ENCODE data around the gene RAP1A. TPM values are rescaled to one million over a fixed set of nuclear protein-coding genes. Genes with fewer than 3 reads are reported as not detected.

Gene RAP1A
- total RNA-seq, 4 donors from 2014 or later = 49.4 to 72.1 (median 57.9) TPM

GRCh38 chr1:111751906-111752575 lies 132.5 kb downstream of the RAP1A start:
- peaks cover 8 to 14% of the 10 kb centered on the region in 2 donors for H3K4me1 ChIP-seq
- in situ Hi-C loops (cut with MboI; ENCODE audit: low sequenced_read_pairs in 4 of 4) = loop anchor here in 2 of 4 donors (5.0 to 25.0 kb wide), 2 partner anchors 35 to 615 kb away; partner anchors contain the start of genes CEPT1 (in 2 of the 2) and DRAM2 (in 2 of the 2)
- DNase-seq (no peak), ATAC-seq (no peak)
- intact Hi-C loops (cut with DNase I; ENCODE audit: low total_unique reads) = no loop called here
- TF ChIP-seq CTCF (IDR thresholded peaks at IDR 0.05 in 4 of 5, conservative IDR thresholded peaks at IDR 0.05 in 1 of 5) = no peak
- no peak for TF ChIP-seq POLR2A (IDR thresholded peaks at IDR 0.05)
- no peaks in the 10 kb centered on the region for H3K36me3 ChIP-seq
- H3K9me3 ChIP-seq = no peaks in the 10 kb centered on the region
- no peak overlapping the region for H3K4me3 ChIP-seq
- H3K27ac ChIP-seq = no peak overlapping the region
- H3K27me3 ChIP-seq = no peaks in the 10 kb centered on the region

- DNase-seq = no peak
- Histone ChIP-seq H3K4me1 (peaks cover 8 to 18% of the 10 kb centered on the region in 2 donors), H3K36me3 (peaks cover 0 to 9% of the 10 kb centered on the region in 2 donors), H3K27ac (peak overlapping the region; percentile 91 to 96 (median 92)), H3K9me3 (no peaks in the 10 kb centered on the region), H3K27me3 (no peaks in the 10 kb centered on the region), H3K4me3 (peak overlapping the region; percentile 81 to 99 (median 92))
- in situ Hi-C loops (cut with MboI; ENCODE audit: low sequenced_read_pairs in 4 of 4) = loop anchor here in 3 of 4 donors (5.0 to 25.0 kb wide), 2 partner anchors 38 to 618 kb away; partner anchors contain the start of genes CEPT1 (in 2 of the 3) and DRAM2 (in 2 of the 3)
- no peak for TF ChIP-seq POLR2A (IDR thresholded peaks at IDR 0.05)
- ATAC-seq = peak; percentile 13 to 15
- intact Hi-C loops (cut with DNase I; ENCODE audit: low total_unique reads) = loop anchor here (1.0 to 5.0 kb wide), 5 partner anchors 15 to 306 kb away; partner anchors contain the start of genes ATP5PB and WDR77
These were observed 135.4 kb downstream of the RAP1A start for GRCh38 chr1:111754984-111755330.

- Histone ChIP-seq H3K27ac (peak within 1 kb of the TSS; percentile 91 to 96 (median 92)), H3K9me3 (no peaks in the 10 kb centered on the region), H3K4me1 (peaks cover 8 to 18% of the 10 kb centered on the region in 2 donors), H3K27me3 (no peaks in the 10 kb centered on the region), H3K4me3 (peak within 1 kb of the TSS; percentile 81 to 99 (median 92)), H3K36me3 (peaks cover 0 to 14% of the 10 kb centered on the region in 2 donors)
- TF ChIP-seq CTCF (IDR thresholded peaks at IDR 0.05 in 4 of 5, conservative IDR thresholded peaks at IDR 0.05 in 1 of 5) = peak; percentile 80 to 99 (median 98)
- TF ChIP-seq POLR2A (IDR thresholded peaks at IDR 0.05) = peak; percentile 39 to 52
- intact Hi-C loops (cut with DNase I; ENCODE audit: low total_unique reads) = loop anchor here (1.0 to 5.0 kb wide), 6 partner anchors 13 to 306 kb away; partner anchors contain the start of genes ATP5PB and WDR77
- DNase-seq (peak; percentile 89), ATAC-seq (peak; percentile 94 to 95)
- in situ Hi-C loops (cut with MboI; ENCODE audit: low sequenced_read_pairs in 4 of 4) = loop anchor here in 3 of 4 donors (5.0 to 25.0 kb wide), 2 partner anchors 38 to 618 kb away; partner anchors contain the start of genes CEPT1 (in 2 of the 3) and DRAM2 (in 2 of the 3)
These were observed 135.9 kb downstream of the RAP1A start, which contains the start of gene DDX20 for GRCh38 chr1:111755331-111756123. DDX20 (plus strand) TSS chr1:111755901; CDS start chr1:111755925, 24 bp downstream.

- Histone ChIP-seq H3K36me3 (peaks cover 3 to 20% of the 10 kb centered on the region in 2 donors), H3K27me3 (no peaks in the 10 kb centered on the region), H3K9me3 (no peaks in the 10 kb centered on the region), H3K4me3 (peak overlapping the region; percentile 81 to 99 (median 92)), H3K4me1 (peaks cover 8 to 18% of the 10 kb centered on the region in 2 donors), H3K27ac (peak overlapping the region; percentile 91 to 96 (median 92))
- intact Hi-C loops (cut with DNase I; ENCODE audit: low total_unique reads) = loop anchor here (1.0 to 5.0 kb wide), 2 partner anchors 12 to 134 kb away; no protein-coding TSS in a partner anchor
- ATAC-seq = peak in 1 of 2 donors; percentile 25
- DNase-seq = no peak
- in situ Hi-C loops (cut with MboI; ENCODE audit: low sequenced_read_pairs in 4 of 4) = loop anchor here in 3 of 4 donors (5.0 to 25.0 kb wide), 2 partner anchors 39 to 619 kb away; partner anchors contain the start of genes CEPT1 (in 2 of the 3) and DRAM2 (in 2 of the 3)
- TF ChIP-seq CTCF (IDR thresholded peaks at IDR 0.05 in 4 of 5, conservative IDR thresholded peaks at IDR 0.05 in 1 of 5) (no peak), POLR2A (IDR thresholded peaks at IDR 0.05) (no peak)
These were observed 136.5 kb downstream of the RAP1A start for GRCh38 chr1:111756124-111756513.

All from gastrocnemius medialis (tissue), 4 donors.